Measurements from ENCODE around the gene SLC6A20. TPM values are rescaled to one million over a fixed set of nuclear protein-coding genes. Genes with fewer than 3 reads are reported as not detected.

SLC6A20 gene
- total RNA-seq, 4 donors from 2014 or later = 0.04 to 0.32 (median 0.19) TPM; not detected in 1

DNA sequence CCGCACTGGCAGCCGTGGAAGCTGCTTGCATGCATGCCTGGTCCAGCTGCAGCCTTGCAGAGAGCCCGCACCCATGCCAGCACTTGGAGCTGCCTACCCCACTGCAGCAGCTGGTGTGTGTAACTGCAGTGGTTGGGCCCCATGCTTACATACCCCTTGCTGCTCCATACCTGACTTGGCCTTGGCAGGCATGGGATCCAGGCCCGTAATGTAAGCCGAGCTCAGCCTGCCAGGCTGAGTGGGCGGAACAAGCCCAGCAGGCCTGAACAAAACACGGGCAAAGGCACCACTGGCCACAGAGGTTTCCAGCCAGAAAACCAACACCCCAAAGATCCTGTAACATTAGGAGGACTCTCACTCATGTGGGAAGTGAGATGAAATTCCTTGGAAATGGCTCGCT, 48.3 kb downstream of the SLC6A20 start:
- H3K27me3 ChIP-seq = no peaks in the 10 kb centered on the region
- intact Hi-C loops (cut with DNase I) = no loop called here
- H3K9me3 ChIP-seq = no peaks in the 10 kb centered on the region
- DNase-seq = no peak
- no peak overlapping the region for H3K27ac ChIP-seq
- H3K4me1 ChIP-seq = peaks cover 0 to 5% (median 3%) of the 10 kb centered on the region in 3 donors
- H3K4me3 ChIP-seq = no peak overlapping the region
- WGBS, 2 donors = 44 to 58% methylated on average over 1 to 4 of the region's 8 CpGs
- peaks cover 0 to 51% (median 11%) of the 10 kb centered on the region in 3 donors for H3K36me3 ChIP-seq
- no peak for TF ChIP-seq POLR2A (IDR thresholded peaks at IDR 0.05)
- TF ChIP-seq, protein P1, sequence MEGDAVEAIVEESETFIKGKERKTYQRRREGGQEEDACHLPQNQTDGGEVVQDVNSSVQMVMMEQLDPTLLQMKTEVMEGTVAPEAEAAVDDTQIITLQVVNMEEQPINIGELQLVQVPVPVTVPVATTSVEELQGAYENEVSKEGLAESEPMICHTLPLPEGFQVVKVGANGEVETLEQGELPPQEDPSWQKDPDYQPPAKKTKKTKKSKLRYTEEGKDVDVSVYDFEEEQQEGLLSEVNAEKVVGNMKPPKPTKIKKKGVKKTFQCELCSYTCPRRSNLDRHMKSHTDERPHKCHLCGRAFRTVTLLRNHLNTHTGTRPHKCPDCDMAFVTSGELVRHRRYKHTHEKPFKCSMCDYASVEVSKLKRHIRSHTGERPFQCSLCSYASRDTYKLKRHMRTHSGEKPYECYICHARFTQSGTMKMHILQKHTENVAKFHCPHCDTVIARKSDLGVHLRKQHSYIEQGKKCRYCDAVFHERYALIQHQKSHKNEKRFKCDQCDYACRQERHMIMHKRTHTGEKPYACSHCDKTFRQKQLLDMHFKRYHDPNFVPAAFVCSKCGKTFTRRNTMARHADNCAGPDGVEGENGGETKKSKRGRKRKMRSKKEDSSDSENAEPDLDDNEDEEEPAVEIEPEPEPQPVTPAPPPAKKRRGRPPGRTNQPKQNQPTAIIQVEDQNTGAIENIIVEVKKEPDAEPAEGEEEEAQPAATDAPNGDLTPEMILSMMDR (IDR thresholded peaks at IDR 0.05) = no peak

DNA sequence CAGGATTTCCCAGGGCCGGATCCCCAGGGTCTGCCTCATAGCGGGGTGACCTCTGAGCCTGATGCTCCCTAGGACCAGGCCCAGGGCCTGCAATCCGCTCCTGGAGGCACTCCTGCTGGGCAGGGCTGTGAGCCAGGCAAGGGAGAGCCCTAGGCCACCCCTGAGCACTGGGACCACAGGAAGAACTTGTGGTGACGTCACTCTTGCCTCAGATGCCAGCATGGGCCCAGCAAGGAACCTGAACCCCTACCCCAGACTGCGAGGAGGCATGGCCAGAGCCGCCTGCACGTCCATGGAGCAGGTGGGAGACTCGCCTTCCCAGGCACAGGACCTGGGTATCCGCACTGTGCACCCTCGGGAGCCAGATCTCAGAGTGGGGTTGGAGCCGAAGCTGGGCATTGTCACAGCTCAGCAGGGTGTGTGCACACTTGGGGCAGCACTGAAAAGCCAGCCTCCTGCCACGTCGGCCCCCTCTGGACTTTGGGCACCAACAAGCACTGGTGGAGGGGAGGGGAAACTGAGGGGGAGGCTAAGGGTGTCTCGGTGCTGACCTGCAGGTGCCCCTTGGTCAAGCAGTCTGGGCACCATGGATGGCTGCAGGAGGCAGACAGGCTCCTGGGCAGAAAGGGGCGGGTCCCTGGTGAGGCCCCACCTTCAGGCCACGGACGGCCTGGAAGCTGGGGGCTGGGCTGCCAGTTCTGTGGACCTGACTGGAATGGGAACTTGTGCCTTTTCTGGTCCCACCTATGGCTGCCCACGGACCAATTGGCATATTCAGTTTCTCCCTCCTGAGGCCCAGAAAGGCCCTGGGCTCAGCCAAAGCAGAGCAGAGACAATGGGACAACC, 49.3 kb downstream of the SLC6A20 start:
- TF ChIP-seq, protein P1 (IDR thresholded peaks at IDR 0.05) = no peak
- no peak for TF ChIP-seq POLR2A (IDR thresholded peaks at IDR 0.05)
- no peaks in the 10 kb centered on the region for H3K9me3 ChIP-seq
- peaks cover 0 to 61% (median 11%) of the 10 kb centered on the region in 3 donors for H3K36me3 ChIP-seq
- no peaks in the 10 kb centered on the region for H3K27me3 ChIP-seq
- H3K4me1 ChIP-seq = peaks cover 0 to 5% (median 3%) of the 10 kb centered on the region in 3 donors
- H3K27ac ChIP-seq = no peak overlapping the region
- H3K4me3 ChIP-seq = no peak overlapping the region
- no peak for DNase-seq
- intact Hi-C loops (cut with DNase I) = no loop called here
- WGBS, 2 donors = 82% methylated on average over 2 of the region's 18 CpGs; no CpG with 5 or more reads in 1 of the 2 donors

DNA sequence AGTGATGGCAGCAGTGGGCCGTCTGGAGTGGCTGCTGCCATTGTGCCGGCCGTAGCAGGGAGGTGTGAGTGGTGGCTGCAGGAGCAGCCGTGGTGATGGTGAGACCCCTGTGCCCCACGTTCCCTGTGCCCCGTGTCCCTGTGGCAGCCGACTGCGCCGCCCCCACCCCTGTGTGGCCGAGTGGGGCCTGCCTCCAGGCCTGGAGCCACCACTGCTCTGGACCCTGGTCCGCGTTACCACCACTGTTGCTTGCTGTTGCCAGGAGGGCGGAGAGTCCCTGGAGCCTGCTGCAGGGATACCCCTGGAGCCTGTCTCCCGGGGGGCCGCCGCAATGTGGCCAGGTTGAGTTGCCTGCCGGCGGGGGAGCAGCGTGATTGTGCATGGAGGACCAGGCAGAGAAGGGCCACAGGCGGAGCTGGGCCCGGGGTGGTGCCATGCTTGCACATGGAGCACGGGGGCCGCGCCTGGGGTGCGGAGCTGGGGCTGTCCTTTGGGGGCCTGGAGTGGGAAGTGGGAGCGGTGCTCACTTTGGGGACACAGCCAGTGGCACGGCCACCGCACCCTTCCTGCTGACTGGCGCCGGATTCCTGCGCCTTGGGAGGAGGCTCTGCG, 50.1 kb downstream of the SLC6A20 start:
- Histone ChIP-seq H3K4me3 (no peak overlapping the region), H3K36me3 (peaks cover 0 to 68% (median 11%) of the 10 kb centered on the region in 3 donors), H3K27ac (no peak overlapping the region), H3K4me1 (peaks cover 0 to 5% (median 3%) of the 10 kb centered on the region in 3 donors), H3K9me3 (no peaks in the 10 kb centered on the region), H3K27me3 (no peaks in the 10 kb centered on the region)
- TF ChIP-seq, protein P1 (IDR thresholded peaks at IDR 0.05) = no peak
- TF ChIP-seq POLR2A (IDR thresholded peaks at IDR 0.05) = no peak
- no peak for DNase-seq
- intact Hi-C loops (cut with DNase I) = no loop called here
- WGBS, 2 donors = 90 to 92% methylated on average over 7 to 9 of the region's 32 CpGs

DNA sequence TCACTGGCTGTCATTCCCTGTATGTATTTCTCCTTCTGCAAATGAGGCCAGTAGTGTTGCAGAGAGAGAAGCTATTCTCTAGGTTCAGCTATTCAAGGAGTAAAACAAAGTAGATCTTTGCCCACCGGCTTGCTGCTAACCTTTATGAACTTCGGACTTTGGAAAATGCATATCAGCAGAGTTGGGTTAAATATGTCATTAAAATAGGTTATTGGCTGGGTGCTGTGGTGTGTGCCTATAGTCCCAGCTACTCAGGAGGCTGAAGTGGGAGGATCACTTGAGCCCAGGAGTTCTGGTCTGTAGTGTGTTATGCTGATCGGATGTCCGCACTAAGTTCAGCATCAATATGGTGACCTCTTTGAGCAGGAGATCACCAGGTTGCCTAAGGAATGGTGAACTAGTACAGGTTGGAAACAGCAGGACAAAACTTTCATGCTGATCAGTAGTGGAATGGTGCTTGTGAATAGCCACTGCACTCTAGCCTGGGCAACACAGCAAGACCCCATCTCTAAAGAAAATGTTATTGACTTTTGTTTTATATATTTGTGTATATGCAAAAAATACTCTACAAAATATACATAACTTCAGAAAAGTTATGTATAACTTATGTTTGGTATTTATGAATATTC, 53.8 kb downstream of the SLC6A20 start:
- no peaks in the 10 kb centered on the region for H3K27me3 ChIP-seq
- no peaks in the 10 kb centered on the region for H3K9me3 ChIP-seq
- TF ChIP-seq POLR2A (IDR thresholded peaks at IDR 0.05) = no peak
- TF ChIP-seq, protein P1 (IDR thresholded peaks at IDR 0.05) = no peak
- H3K4me3 ChIP-seq = no peak overlapping the region
- H3K4me1 ChIP-seq = no peaks in the 10 kb centered on the region
- H3K27ac ChIP-seq = no peak overlapping the region
- WGBS, 2 donors = 97 to 98% methylated on average over 4 of the region's 4 CpGs
- intact Hi-C loops (cut with DNase I) = no loop called here
- H3K36me3 ChIP-seq = peaks cover 11 to 99% (median 13%) of the 10 kb centered on the region in 3 donors
- DNase-seq = no peak
